Tibial nerve (tissue), 4 donors: ENCODE data around the gene LIN28B.

Experiments used
- CTCF ChIP-seq, 5 experiments: fragments of 200-600 bp in 3 of 5; fragments of 450-650 bp in 2 of 5; sonication (generic) in 3 of 5; IDR thresholded peaks; one replicate each; pipeline ENCODE4 v1.5.1; 2016 to 2019; ENCODE audit warnings: antibody characterized with exemption in 5 of 5, mild to moderate bottlenecking in 3 of 5, moderate library complexity in 2 of 5
- EP300 ChIP-seq, 2 donors: sonication (generic); formaldehyde crosslinking; IDR thresholded peaks; one replicate each; pipeline ENCODE4 v1.6.1; 2017; ENCODE audit warnings: antibody characterized with exemption in 2 of 2, mild to moderate bottlenecking in 1 of 2
- POLR2A ChIP-seq, 2 donors: fragments of 450-650 bp; IDR thresholded peaks; one replicate each; pipeline ENCODE4 v1.6.1; 2017; ENCODE audit warnings: antibody characterized with exemption in 2 of 2, mild to moderate bottlenecking in 2 of 2, moderate library complexity in 2 of 2

DNA sequence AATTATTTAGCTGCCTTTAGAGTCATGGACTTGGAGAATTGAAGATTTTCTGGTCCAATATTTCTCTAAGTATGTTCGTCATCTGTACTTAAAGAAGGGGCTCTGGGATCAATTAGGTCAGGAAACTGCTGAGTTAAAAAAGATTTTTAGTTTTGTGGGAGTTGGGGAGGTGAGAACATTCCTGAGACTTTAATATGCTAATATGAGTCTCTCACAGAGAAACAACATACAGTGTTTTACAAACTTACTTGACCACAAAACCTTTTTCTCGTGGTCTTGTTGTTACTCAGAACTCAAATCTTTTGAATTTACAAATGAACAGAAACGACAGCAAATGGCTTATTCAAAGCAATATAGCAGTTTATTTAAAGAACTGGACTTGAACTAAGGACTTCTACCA is 67.9 kb downstream of the LIN28B start:
- TF ChIP-seq CTCF (IDR thresholded peaks at IDR 0.05) (no peak), POLR2A (IDR thresholded peaks at IDR 0.05) (no peak), EP300 (IDR thresholded peaks at IDR 0.05) (no peak)
